WERI-Rb-1 (cell line): ENCODE results near the gene BRPF3.

ENCODE experiments used
- DNase-seq: peaks from one replicate; pipeline ENCODE4 v3.0.0-alpha.2; 2020
- H3K27ac ChIP-seq: fragments of 250-450 bp; sonication (Bioruptor Pico); 2 replicates; pipeline ENCODE4 v1.5.1; 2020; ENCODE audit warnings: mild to moderate bottlenecking, moderate library complexity
- H3K27me3 ChIP-seq: fragments of 250-450 bp; sonication (Bioruptor Pico); 2 replicates; pipeline ENCODE4 v1.5.1; 2021; ENCODE audit warnings: mild to moderate bottlenecking, low read depth, moderate library complexity; ENCODE audit not compliant: insufficient read depth, severe bottlenecking
- H3K36me3 ChIP-seq: fragments of 250-450 bp; sonication (Bioruptor Pico); 2 replicates; pipeline ENCODE4 v1.5.1; 2020; ENCODE audit warnings: mild to moderate bottlenecking, moderate library complexity
- H3K4me3 ChIP-seq: 2 replicates; pipeline ENCODE4 v1.5.1; 2011; ENCODE audit warnings: low read depth, mild to moderate bottlenecking, control low read depth, low read length
- H3K9me3 ChIP-seq: fragments of 250-450 bp; sonication (Bioruptor Pico); 2 replicates; pipeline ENCODE4 v1.5.1; 2021; ENCODE audit warnings: mild to moderate bottlenecking, moderate library complexity; ENCODE audit not compliant: severe bottlenecking
- CTCF ChIP-seq: IDR thresholded peaks from 2 replicates; pipeline ENCODE4 v1.5.1; 2011; ENCODE audit warnings: low read depth, mild to moderate bottlenecking, control low read depth, inconsistent platforms, low read length

The BRPF3 gene

GRCh38 chr6:36200998-36201596 lies 4.6 kb downstream of the BRPF3 start:
- peak overlapping the region; percentile 84 for H3K27ac ChIP-seq
- peaks cover 6% of the 10 kb centered on the region for H3K9me3 ChIP-seq
- no peaks in the 10 kb centered on the region for H3K27me3 ChIP-seq
- no peak for DNase-seq
- H3K4me3 ChIP-seq: no peak overlapping the region
- no peak for TF ChIP-seq CTCF
- peaks cover 83% of the 10 kb centered on the region for H3K36me3 ChIP-seq

GRCh38 chr6:36201612-36202011 lies 5.1 kb downstream of the BRPF3 start:
- no peak for DNase-seq
- Histone ChIP-seq H3K27ac (peak overlapping the region; percentile 84), H3K9me3 (peaks cover 6% of the 10 kb centered on the region), H3K36me3 (peaks cover 88% of the 10 kb centered on the region), H3K27me3 (no peaks in the 10 kb centered on the region), H3K4me3 (no peak overlapping the region)
- TF ChIP-seq CTCF: no peak

- Histone ChIP-seq H3K27me3 (no peaks in the 10 kb centered on the region), H3K9me3 (peaks cover 6% of the 10 kb centered on the region), H3K27ac (peak overlapping the region; percentile 84), H3K36me3 (peaks cover 93% of the 10 kb centered on the region), H3K4me3 (no peak overlapping the region)
- peak; percentile 93 for DNase-seq
- TF ChIP-seq CTCF: no peak
Observed at GRCh38 chr6:36202101-36202500, 5.6 kb downstream of the BRPF3 start.

GRCh38 chr6:36204068-36204753 lies 7.7 kb downstream of the BRPF3 start:
- H3K27me3 ChIP-seq: no peaks in the 10 kb centered on the region
- DNase-seq: no peak
- peaks cover 98% of the 10 kb centered on the region for H3K36me3 ChIP-seq
- no peak for TF ChIP-seq CTCF
- peak overlapping the region; percentile 16 for H3K27ac ChIP-seq
- H3K9me3 ChIP-seq: no peaks in the 10 kb centered on the region
- H3K4me3 ChIP-seq: no peak overlapping the region

- no peaks in the 10 kb centered on the region for H3K27me3 ChIP-seq
- H3K27ac ChIP-seq: peak overlapping the region; percentile 20
- no peak for TF ChIP-seq CTCF
- no peak overlapping the region for H3K4me3 ChIP-seq
- H3K36me3 ChIP-seq: peaks cover 98% of the 10 kb centered on the region
- no peak for DNase-seq
- H3K9me3 ChIP-seq: no peaks in the 10 kb centered on the region
Observed at GRCh38 chr6:36207155-36207554, 10.6 kb downstream of the BRPF3 start.
